ENCODE measurements around the gene ZBTB7C. TPM values are rescaled to one million over a fixed set of nuclear protein-coding genes. Genes with fewer than 3 reads are reported as not detected.
A peak's percentile ranks its signal among the peaks of the same experiment; 100 is the strongest.

ZBTB7C gene
- total RNA-seq, 1 donor from 2014 or later: 0.57 TPM

- Mint-ChIP-seq H3K36me3 (ENCODE audit: insufficient read depth) (no peaks in the 10 kb centered on the region), H3K4me1 (ENCODE audit: low read depth) (peaks cover 9% of the 10 kb centered on the region), H3K27ac (no peak overlapping the region), H3K4me3 (ENCODE audit: low read depth) (no peak overlapping the region), H3K9me3 (ENCODE audit: low read depth) (no peaks in the 10 kb centered on the region), H3K27me3 (peaks cover 30% of the 10 kb centered on the region)
- TF ChIP-seq CTCF (IDR thresholded peaks at IDR 0.05; ENCODE audit: unreplicated experiment): no peak
- DNase-seq (ENCODE audit: low spot score, unreplicated experiment): no peak
These were observed 88.6 kb downstream of the ZBTB7C start for GRCh38 chr18:48320639-48320945.

GRCh38 chr18:48319801-48320638, 89.2 kb downstream of the ZBTB7C start:
- no peak for DNase-seq (ENCODE audit: low spot score, unreplicated experiment)
- Mint-ChIP-seq H3K36me3 (ENCODE audit: insufficient read depth) (no peaks in the 10 kb centered on the region), H3K27me3 (peaks cover 32% of the 10 kb centered on the region), H3K4me3 (ENCODE audit: low read depth) (no peak overlapping the region), H3K4me1 (ENCODE audit: low read depth) (peaks cover 9% of the 10 kb centered on the region), H3K27ac (peak overlapping the region; percentile 12), H3K9me3 (ENCODE audit: low read depth) (no peaks in the 10 kb centered on the region)
- TF ChIP-seq CTCF (IDR thresholded peaks at IDR 0.05; ENCODE audit: unreplicated experiment): no peak

- Mint-ChIP-seq H3K27ac (no peak overlapping the region), H3K36me3 (ENCODE audit: insufficient read depth) (no peaks in the 10 kb centered on the region), H3K4me3 (ENCODE audit: low read depth) (no peak overlapping the region), H3K27me3 (peaks cover 30% of the 10 kb centered on the region), H3K9me3 (ENCODE audit: low read depth) (no peaks in the 10 kb centered on the region), H3K4me1 (ENCODE audit: low read depth) (peaks cover 9% of the 10 kb centered on the region)
- no peak for TF ChIP-seq CTCF (IDR thresholded peaks at IDR 0.05; ENCODE audit: unreplicated experiment)
- no peak for DNase-seq (ENCODE audit: low spot score, unreplicated experiment)
These were observed 90.7 kb downstream of the ZBTB7C start for GRCh38 chr18:48318436-48318835.

- Mint-ChIP-seq H3K27me3 (peaks cover 30% of the 10 kb centered on the region), H3K4me1 (ENCODE audit: low read depth) (peaks cover 9% of the 10 kb centered on the region), H3K27ac (no peak overlapping the region), H3K4me3 (ENCODE audit: low read depth) (no peak overlapping the region), H3K9me3 (ENCODE audit: low read depth) (no peaks in the 10 kb centered on the region), H3K36me3 (ENCODE audit: insufficient read depth) (no peaks in the 10 kb centered on the region)
- no peak for DNase-seq (ENCODE audit: low spot score, unreplicated experiment)
- TF ChIP-seq CTCF (IDR thresholded peaks at IDR 0.05; ENCODE audit: unreplicated experiment): peak; percentile 37
These were observed 91.3 kb downstream of the ZBTB7C start for GRCh38 chr18:48317781-48318381.

GRCh38 chr18:48316177-48316576, 93.0 kb downstream of the ZBTB7C start:
- H3K4me3 Mint-ChIP-seq (ENCODE audit: low read depth): no peak overlapping the region
- H3K36me3 Mint-ChIP-seq (ENCODE audit: insufficient read depth): no peaks in the 10 kb centered on the region
- TF ChIP-seq CTCF (IDR thresholded peaks at IDR 0.05; ENCODE audit: unreplicated experiment): no peak

More at GRCh38 chr18:48316177-48316576, 93.0 kb downstream of the ZBTB7C start:
- H3K9me3 Mint-ChIP-seq (ENCODE audit: low read depth): no peaks in the 10 kb centered on the region
- no peak overlapping the region for H3K27ac Mint-ChIP-seq
- peaks cover 9% of the 10 kb centered on the region for H3K4me1 Mint-ChIP-seq (ENCODE audit: low read depth)
- H3K27me3 Mint-ChIP-seq: peaks cover 28% of the 10 kb centered on the region
- DNase-seq (ENCODE audit: low spot score, unreplicated experiment): no peak

Measured in progenitor cell of endocrine pancreas (in vitro differentiated cells).